Hepatocyte (in vitro differentiated cells): Measurements from ENCODE around the gene DYNC1I1. TPM values are rescaled to one million over a fixed set of nuclear protein-coding genes. Genes with fewer than 3 reads are reported as not detected.

Experiments
- DNase-seq: peaks from one replicate; pipeline ENCODE4 v3.0.0-alpha.2; 2016; ENCODE audit warnings: low spot score
- H2AFZ ChIP-seq: fragments of 200-600 bp; sonication (generic); 2 replicates; pipeline ENCODE4 v1.6.0; 2016; ENCODE audit warnings: antibody characterized with exemption, mild to moderate bottlenecking
- H3K27ac ChIP-seq: fragments of 200-600 bp; sonication (generic); 2 replicates; pipeline ENCODE4 v1.5.1; 2016; ENCODE audit warnings: mild to moderate bottlenecking
- H3K27me3 ChIP-seq: fragments of 200-600 bp; sonication (generic); 2 replicates; pipeline ENCODE4 v1.6.1; 2016
- H3K36me3 ChIP-seq: fragments of 200-600 bp; sonication (generic); replicated peaks from 2 replicates; pipeline ENCODE4 v1.5.1; 2016; ENCODE audit warnings: low read depth; ENCODE audit not compliant: insufficient read depth
- H3K4me1 ChIP-seq: fragments of 200-600 bp; sonication (generic); 2 replicates; pipeline ENCODE4 v1.5.1; 2016; ENCODE audit warnings: mild to moderate bottlenecking, moderate library complexity; ENCODE audit not compliant: insufficient read depth
- H3K4me2 ChIP-seq: fragments of 200-600 bp; sonication (generic); 2 replicates; pipeline ENCODE4 v1.6.0; 2016
- H3K4me3 ChIP-seq: fragments of 200-600 bp; sonication (generic); 2 replicates; pipeline ENCODE4 v1.5.1; 2016; ENCODE audit warnings: mild to moderate bottlenecking
- H3K79me2 ChIP-seq: fragments of 200-600 bp; sonication (generic); 2 replicates; pipeline ENCODE4 v1.6.0; 2017; ENCODE audit warnings: mild to moderate bottlenecking
- H3K9me2 ChIP-seq: fragments of 200-600 bp; sonication (generic); replicated peaks from 2 replicates; pipeline ENCODE4 v1.6.0; 2017; ENCODE audit warnings: mild to moderate bottlenecking; ENCODE audit not compliant: insufficient read depth
- H3K9me3 ChIP-seq: fragments of 200-600 bp; sonication (generic); 2 replicates; pipeline ENCODE4 v1.5.1; 2016; ENCODE audit warnings: low read depth, mild to moderate bottlenecking
- H4K20me1 ChIP-seq: fragments of 200-600 bp; sonication (generic); 2 replicates; pipeline ENCODE4 v1.6.0; 2016; ENCODE audit warnings: mild to moderate bottlenecking; ENCODE audit not compliant: insufficient read depth, poor library complexity, severe bottlenecking
- CTCF ChIP-seq: fragments of 200-600 bp; sonication (generic); IDR thresholded peaks from 2 replicates; pipeline ENCODE4 v1.5.1; 2016; ENCODE audit warnings: antibody characterized with exemption, mild to moderate bottlenecking; ENCODE audit not compliant: poor library complexity
- EZH2 ChIP-seq: fragments of 200-600 bp; sonication (generic); IDR thresholded peaks from 2 replicates; pipeline ENCODE4 v1.6.1; 2016; ENCODE audit warnings: antibody characterized with exemption, mild to moderate bottlenecking, borderline replicate concordance
- EZH2phosphoT487 ChIP-seq: fragments of 200-600 bp; sonication (generic); IDR thresholded peaks from one replicate; pipeline ENCODE4 v1.6.1; 2018; ENCODE audit warnings: antibody characterized with exemption, mild to moderate bottlenecking, low read depth, moderate library complexity; ENCODE audit not compliant: unreplicated experiment, severe bottlenecking
- WGBS: methylation state at CpG from one replicate; pipeline ENCODE4 v1.1.6; 2016; ENCODE audit warnings: low lambda C conversion rate; ENCODE audit errors: missing lambda C conversion rate; 5-methylcytosine and 5-hydroxymethylcytosine counted together
- polyA plus RNA-seq: library from polyadenylated mRNA; unstranded; fragments of >200 nt; fragmentation: Nextera tagmentation; extraction: Ambion mirVana; gene quantifications from 2 replicates; pipeline ENCODE4 v1.2.1, GENCODE V29; 2016
- total RNA-seq: library from RNA; depleted of rRNA; stranded (reverse); fragments of >200 nt; gene quantifications from 2 replicates; pipeline ENCODE4 v1.2.3, GENCODE V29; 2014

The DYNC1I1 gene
- total and polyA plus RNA-seq, 2 experiments from 2014 or later, result 2.5 to 3.7 TPM

- H3K27me3 ChIP-seq, result peaks cover 20% of the 10 kb centered on the region
- no peaks in the 10 kb centered on the region for H3K36me3 ChIP-seq
- no peak overlapping the region for H3K27ac ChIP-seq
- DNase-seq, result peak; percentile 28
- WGBS, result 40% methylated on average over 3 of the region's 3 CpGs
- no peaks in the 10 kb centered on the region for H3K9me2 ChIP-seq
- no peaks in the 10 kb centered on the region for H3K79me2 ChIP-seq
- no peak overlapping the region for H3K4me2 ChIP-seq
- no peak for TF ChIP-seq EZH2phosphoT487
- no peak for TF ChIP-seq EZH2
- H3K9me3 ChIP-seq, result no peaks in the 10 kb centered on the region
- H2AFZ ChIP-seq, result no peak overlapping the region
- no peak overlapping the region for H3K4me3 ChIP-seq
- no peaks in the 10 kb centered on the region for H4K20me1 ChIP-seq
- no peaks in the 10 kb centered on the region for H3K4me1 ChIP-seq
Observed at GRCh38 chr7:95905167-95905566, 132.8 kb downstream of the DYNC1I1 start.

- H3K9me3 ChIP-seq, result no peaks in the 10 kb centered on the region
- no peaks in the 10 kb centered on the region for H3K4me1 ChIP-seq
- no peaks in the 10 kb centered on the region for H4K20me1 ChIP-seq
- WGBS, result 39% methylated on average over 5 of the region's 5 CpGs
- no peak overlapping the region for H3K4me3 ChIP-seq
- H2AFZ ChIP-seq, result no peak overlapping the region
- no peaks in the 10 kb centered on the region for H3K36me3 ChIP-seq
- TF ChIP-seq CTCF (no peak), EZH2phosphoT487 (no peak), EZH2 (no peak)
- no peaks in the 10 kb centered on the region for H3K79me2 ChIP-seq
- H3K9me2 ChIP-seq, result no peaks in the 10 kb centered on the region
- DNase-seq, result no peak
- no peak overlapping the region for H3K4me2 ChIP-seq
- H3K27me3 ChIP-seq, result peaks cover 19% of the 10 kb centered on the region
- H3K27ac ChIP-seq, result no peak overlapping the region
Observed at GRCh38 chr7:95906851-95907250, 134.5 kb downstream of the DYNC1I1 start.

- Histone ChIP-seq H3K4me1 (no peaks in the 10 kb centered on the region), H3K4me3 (no peak overlapping the region), H3K27me3 (peaks cover 14% of the 10 kb centered on the region), H2AFZ (no peak overlapping the region), H3K27ac (no peak overlapping the region), H3K9me2 (no peaks in the 10 kb centered on the region), H3K36me3 (no peaks in the 10 kb centered on the region), H3K4me2 (no peak overlapping the region), H3K79me2 (no peaks in the 10 kb centered on the region), H4K20me1 (no peaks in the 10 kb centered on the region), H3K9me3 (no peaks in the 10 kb centered on the region)
- 85% methylated on average over 5 of the region's 5 CpGs for WGBS
- TF ChIP-seq CTCF, result no peak
- no peak for TF ChIP-seq EZH2phosphoT487
- TF ChIP-seq EZH2, result no peak
- DNase-seq, result no peak
Observed at GRCh38 chr7:95907337-95907736, 135.0 kb downstream of the DYNC1I1 start.

- Histone ChIP-seq H3K9me3 (no peaks in the 10 kb centered on the region), H4K20me1 (no peaks in the 10 kb centered on the region), H3K4me3 (no peak overlapping the region), H3K36me3 (no peaks in the 10 kb centered on the region), H2AFZ (no peak overlapping the region), H3K9me2 (no peaks in the 10 kb centered on the region), H3K79me2 (no peaks in the 10 kb centered on the region), H3K4me2 (no peak overlapping the region), H3K27me3 (peaks cover 13% of the 10 kb centered on the region), H3K27ac (no peak overlapping the region), H3K4me1 (no peaks in the 10 kb centered on the region)
- TF ChIP-seq EZH2phosphoT487, result no peak
- TF ChIP-seq CTCF, result no peak
- no peak for TF ChIP-seq EZH2
- no peak for DNase-seq
- WGBS, result 46% methylated on average over 4 of the region's 4 CpGs
Observed at GRCh38 chr7:95908499-95908898, 136.1 kb downstream of the DYNC1I1 start.
